DND-41 (cell line): ENCODE data around the gene IRS2.

Experiments used
- ATAC-seq: fragments of 200-7000 bp; cut with Tn5 transposase; 3 replicates; pipeline ENCODE4 v1.9.1; 2021; ENCODE audit warnings: low read depth; ENCODE audit not compliant: insufficient read depth
- DNase-seq: peaks from one replicate; pipeline ENCODE4 v3.0.0-alpha.2; 2020
- H2AFZ ChIP-seq: 2 replicates; pipeline ENCODE4 v1.6.0; 2012; ENCODE audit warnings: low read depth, low read length
- H3K27ac ChIP-seq: 2 replicates; pipeline ENCODE4 v1.5.1; 2012; ENCODE audit warnings: low read length, inconsistent platforms
- H3K27me3 ChIP-seq: fragments of 200-600 bp; sonication (generic); 2 replicates; pipeline ENCODE4 v1.6.0; 2012; ENCODE audit warnings: low read length, mild to moderate bottlenecking, inconsistent platforms; ENCODE audit not compliant: insufficient read depth, poor library complexity
- H3K36me3 ChIP-seq: 2 replicates; pipeline ENCODE4 v1.5.1; 2012; ENCODE audit warnings: low read length, inconsistent platforms; ENCODE audit not compliant: insufficient read depth
- H3K4me1 ChIP-seq: 2 replicates; pipeline ENCODE4 v1.5.1; 2012; ENCODE audit warnings: mild to moderate bottlenecking, low read length; ENCODE audit not compliant: insufficient read depth
- H3K4me2 ChIP-seq: 2 replicates; pipeline ENCODE4 v1.6.0; 2012; ENCODE audit warnings: mild to moderate bottlenecking, moderate library complexity, low read length, inconsistent platforms; ENCODE audit not compliant: insufficient read depth
- H3K4me3 ChIP-seq, 2 experiments: fragments of 200-600 bp in 1 of 2; shearing (Covaris generic) in 1 of 2; 2 replicates each; pipeline ENCODE4 v1.5.1; 2012 to 2016; ENCODE audit warnings: inconsistent platforms in 2 of 2, low read length in 2 of 2, mild to moderate bottlenecking in 2 of 2, low read depth in 1 of 2, moderate library complexity in 1 of 2
- H3K79me2 ChIP-seq: 2 replicates; pipeline ENCODE4 v1.6.0; 2012; ENCODE audit warnings: low read length, inconsistent platforms; ENCODE audit not compliant: insufficient read depth
- H3K9ac ChIP-seq: 2 replicates; pipeline ENCODE4 v1.6.0; 2012; ENCODE audit warnings: low read depth, mild to moderate bottlenecking, inconsistent platforms, low read length, moderate library complexity
- H3K9me3 ChIP-seq: 2 replicates; pipeline ENCODE4 v1.5.1; 2012; ENCODE audit warnings: low read length, moderate library complexity, mild to moderate bottlenecking, inconsistent platforms; ENCODE audit not compliant: insufficient read depth, severe bottlenecking
- H4K20me1 ChIP-seq: 2 replicates; pipeline ENCODE4 v1.6.0; 2012; ENCODE audit warnings: low read length; ENCODE audit not compliant: insufficient read depth
- CTCF ChIP-seq: IDR thresholded peaks from 2 replicates; pipeline ENCODE4 v1.5.1; 2012; ENCODE audit warnings: borderline replicate concordance, low read length, moderate library complexity, mild to moderate bottlenecking; ENCODE audit not compliant: poor library complexity, severe bottlenecking; ENCODE audit errors: extremely low read depth
- EZH2 ChIP-seq: IDR thresholded peaks from 3 replicates; pipeline ENCODE4 v1.6.1; 2012; ENCODE audit warnings: borderline replicate concordance, low read depth, mild to moderate bottlenecking, moderate library complexity, low read length, inconsistent platforms; ENCODE audit not compliant: severe bottlenecking

The IRS2 gene

GRCh38 chr13:109771926-109772325, 14.5 kb downstream of the IRS2 start:
- Histone ChIP-seq H3K79me2 (no peaks in the 10 kb centered on the region), H3K27ac (no peak overlapping the region), H3K4me1 (peaks cover 9% of the 10 kb centered on the region), H3K9ac (no peak overlapping the region), H3K27me3 (no peaks in the 10 kb centered on the region), H3K4me3 (no peak overlapping the region), H3K9me3 (no peaks in the 10 kb centered on the region), H2AFZ (no peak overlapping the region), H3K36me3 (no peaks in the 10 kb centered on the region), H4K20me1 (no peaks in the 10 kb centered on the region), H3K4me2 (no peak overlapping the region)
- no peak for TF ChIP-seq CTCF
- TF ChIP-seq EZH2, result no peak
- ATAC-seq, result no peak
- DNase-seq, result no peak

GRCh38 chr13:109770436-109770835, 15.9 kb downstream of the IRS2 start:
- no peaks in the 10 kb centered on the region for H4K20me1 ChIP-seq
- H3K27me3 ChIP-seq, result no peaks in the 10 kb centered on the region
- DNase-seq, result no peak
- H3K27ac ChIP-seq, result no peak overlapping the region
- no peak overlapping the region for H3K4me3 ChIP-seq
- no peaks in the 10 kb centered on the region for H3K9me3 ChIP-seq
- H2AFZ ChIP-seq, result no peak overlapping the region
- no peak overlapping the region for H3K4me2 ChIP-seq
- no peaks in the 10 kb centered on the region for H3K79me2 ChIP-seq
- ATAC-seq, result no peak
- H3K36me3 ChIP-seq, result no peaks in the 10 kb centered on the region
- no peak for TF ChIP-seq EZH2
- no peak for TF ChIP-seq CTCF
- peaks cover 8% of the 10 kb centered on the region for H3K4me1 ChIP-seq
- no peak overlapping the region for H3K9ac ChIP-seq

- Histone ChIP-seq H3K79me2 (no peaks in the 10 kb centered on the region), H3K4me2 (no peak overlapping the region), H3K27me3 (no peaks in the 10 kb centered on the region), H4K20me1 (no peaks in the 10 kb centered on the region), H3K4me3 (no peak overlapping the region), H3K9me3 (no peaks in the 10 kb centered on the region), H3K4me1 (peaks cover 14% of the 10 kb centered on the region), H3K9ac (no peak overlapping the region), H3K36me3 (no peaks in the 10 kb centered on the region), H2AFZ (no peak overlapping the region), H3K27ac (no peak overlapping the region)
- ATAC-seq (no peak), DNase-seq (no peak)
- TF ChIP-seq CTCF, result no peak
- no peak for TF ChIP-seq EZH2
Measured at GRCh38 chr13:109769921-109770320, 16.5 kb downstream of the IRS2 start.

DNA sequence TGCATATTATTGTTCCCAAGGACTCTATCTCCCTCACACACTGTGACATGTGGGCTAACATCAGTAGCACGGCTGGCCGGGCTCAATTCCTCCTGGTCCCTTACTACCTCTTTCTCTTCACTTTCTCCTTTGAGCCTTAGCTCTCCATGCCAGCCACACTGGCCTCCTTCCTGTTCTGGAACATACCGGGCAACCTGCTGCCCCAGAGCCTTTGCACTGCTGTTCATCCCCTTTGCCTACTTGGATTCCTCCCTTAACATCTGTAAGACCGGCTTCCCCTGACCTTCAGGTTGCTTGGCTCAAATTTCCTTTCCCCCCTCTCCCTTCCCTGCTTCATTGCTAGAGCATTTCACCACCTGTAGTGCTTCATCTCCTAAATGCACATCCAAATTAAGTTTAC, 17.1 kb downstream of the IRS2 start:
- H4K20me1 ChIP-seq, result no peaks in the 10 kb centered on the region
- H3K79me2 ChIP-seq, result no peaks in the 10 kb centered on the region
- no peaks in the 10 kb centered on the region for H3K27me3 ChIP-seq
- no peaks in the 10 kb centered on the region for H3K9me3 ChIP-seq
- H3K4me2 ChIP-seq, result no peak overlapping the region
- no peak overlapping the region for H2AFZ ChIP-seq
- no peaks in the 10 kb centered on the region for H3K36me3 ChIP-seq
- no peak overlapping the region for H3K9ac ChIP-seq
- DNase-seq (no peak), ATAC-seq (no peak)
- H3K27ac ChIP-seq, result no peak overlapping the region; the same call in 1 of the 2 replicates
- TF ChIP-seq CTCF, result no peak
- no peak for TF ChIP-seq EZH2
- no peak overlapping the region for H3K4me3 ChIP-seq
- H3K4me1 ChIP-seq, result peaks cover 20% of the 10 kb centered on the region
